ENCODE results near the gene CLTRN.

CLTRN gene

DNA sequence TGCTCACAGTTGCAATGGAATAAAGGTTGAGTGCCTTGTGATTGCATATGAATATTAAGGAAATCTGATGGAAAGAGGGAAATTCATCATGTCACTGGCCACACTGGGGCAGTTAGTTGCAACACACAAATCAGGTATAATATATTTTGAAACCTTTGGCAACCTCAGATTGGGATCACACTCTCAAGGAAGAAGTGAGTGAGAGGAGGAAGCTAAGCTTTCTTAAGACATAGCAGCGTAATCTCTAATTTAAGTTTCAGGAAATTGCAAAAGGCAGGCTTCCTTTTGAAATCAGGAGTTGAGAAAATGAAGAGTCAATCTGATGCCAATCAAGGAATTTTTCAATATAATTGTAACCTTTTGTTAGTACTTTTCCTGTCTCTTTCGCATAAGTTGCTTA, 12.3 kb upstream of the CLTRN start:
- no peak overlapping the region for H2AFZ ChIP-seq (ENCODE audit: insufficient read depth, low read length, poor library complexity)
- WGBS (ENCODE audit: extremely low coverage, insufficient coverage, insufficient read length) = no CpG with 5 or more reads among the region's 2 CpGs
- peaks cover 0 to 6% of the 10 kb centered on the region in 2 experiments for H3K36me3 ChIP-seq (ENCODE audit: control insufficient read depth in 1 of 2, insufficient read depth in 2 of 2, low read length in 2 of 2)
- DNase-seq = no peak
- H3K4me3 ChIP-seq (ENCODE audit: low read depth, low read length) = no peak overlapping the region
- no peak overlapping the region for H3K27ac ChIP-seq (ENCODE audit: low read depth, low read length)
- H3K18ac ChIP-seq (ENCODE audit: low read length) = no peak overlapping the region
- no peak overlapping the region for H4K12ac ChIP-seq (ENCODE audit: low read depth, low read length)
- H2BK5ac ChIP-seq (ENCODE audit: low read depth, low read length, poor library complexity) = no peak overlapping the region
- no peak overlapping the region for H4K8ac ChIP-seq (ENCODE audit: low read depth, low read length)
- no peak overlapping the region for H3K9ac ChIP-seq (ENCODE audit: low read length)
- peak overlapping the region; percentile 62 for H3K4me2 ChIP-seq (ENCODE audit: low read length)
- peaks cover 8% of the 10 kb centered on the region for H3K79me1 ChIP-seq (ENCODE audit: low read length)
- no peak overlapping the region for H4K91ac ChIP-seq (ENCODE audit: low read depth, low read length)
- H3K4ac ChIP-seq (ENCODE audit: low read depth, low read length) = no peak overlapping the region
- H3K27me3 ChIP-seq (ENCODE audit: insufficient read depth, low read length) = no peaks in the 10 kb centered on the region
- H3K9me3 ChIP-seq (ENCODE audit: insufficient read depth, low read depth, low read length) = no peaks in the 10 kb centered on the region
- no peak overlapping the region for H3K23ac ChIP-seq (ENCODE audit: low read length)
- H2BK120ac ChIP-seq (ENCODE audit: insufficient read depth, low read length, poor library complexity) = no peak overlapping the region
- H3K4me1 ChIP-seq (ENCODE audit: control insufficient read depth in 1 of 2, insufficient read depth in 2 of 2, low read length in 2 of 2) = no peaks in the 10 kb centered on the region
- peaks cover 4% of the 10 kb centered on the region for H3K79me2 ChIP-seq (ENCODE audit: control insufficient read depth, insufficient read depth, low read length, poor library complexity)
- no peak overlapping the region for H2BK12ac ChIP-seq (ENCODE audit: low read length)
- no peak overlapping the region for H3K14ac ChIP-seq (ENCODE audit: low read length)
- H2AK5ac ChIP-seq (ENCODE audit: low read length) = no peak overlapping the region

DNA sequence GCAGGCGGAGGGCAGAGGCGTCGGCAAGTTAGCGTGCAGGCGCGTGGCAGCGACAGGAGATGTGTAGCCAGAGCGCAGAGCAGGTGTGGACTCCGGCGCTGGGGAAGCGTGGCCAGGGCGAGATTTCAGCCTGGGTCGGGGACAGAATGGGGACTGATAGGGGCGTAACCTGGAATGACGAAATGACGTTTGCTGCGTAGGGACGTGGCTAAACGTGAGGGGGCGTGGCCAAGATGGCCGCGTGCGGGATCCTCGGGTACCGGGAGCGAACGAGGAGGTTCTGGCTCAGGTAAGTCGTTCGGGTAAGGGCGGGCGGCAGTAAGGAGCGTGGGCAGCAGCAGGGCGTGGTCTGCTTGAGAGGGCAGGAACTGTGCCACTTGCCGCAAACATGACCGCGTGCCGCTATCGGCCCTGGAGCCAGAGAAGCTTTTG, 10.9 kb upstream of the CLTRN start:
- Histone ChIP-seq H3K36me3 (ENCODE audit: control insufficient read depth in 1 of 2, insufficient read depth in 2 of 2, low read length in 2 of 2) (peaks cover 0 to 3% of the 10 kb centered on the region in 2 experiments), H3K9ac (ENCODE audit: low read length) (peak overlapping the region; percentile 87), H2AFZ (ENCODE audit: insufficient read depth, low read length, poor library complexity) (peak overlapping the region; percentile 82), H3K4ac (ENCODE audit: low read depth, low read length) (peak overlapping the region; percentile 65), H3K18ac (ENCODE audit: low read length) (peak overlapping the region; percentile 98), H3K79me2 (ENCODE audit: control insufficient read depth, insufficient read depth, low read length, poor library complexity) (peaks cover 4% of the 10 kb centered on the region), H2BK12ac (ENCODE audit: low read length) (no peak overlapping the region), H4K12ac (ENCODE audit: low read depth, low read length) (peak overlapping the region; percentile 76), H2AK5ac (ENCODE audit: low read length) (no peak overlapping the region), H3K79me1 (ENCODE audit: low read length) (peaks cover 8% of the 10 kb centered on the region), H4K91ac (ENCODE audit: low read depth, low read length) (peak overlapping the region; percentile 96), H2BK5ac (ENCODE audit: low read depth, low read length, poor library complexity) (peak overlapping the region; percentile 95), H3K23ac (ENCODE audit: low read length) (no peak overlapping the region), H2BK120ac (ENCODE audit: insufficient read depth, low read length, poor library complexity) (peak overlapping the region; percentile 95), H3K27ac (ENCODE audit: low read depth, low read length) (peak overlapping the region; percentile 94), H3K4me3 (ENCODE audit: low read depth, low read length) (peak overlapping the region; percentile 98), H3K4me1 (ENCODE audit: control insufficient read depth in 1 of 2, insufficient read depth in 2 of 2, low read length in 2 of 2) (no peaks in the 10 kb centered on the region), H3K27me3 (ENCODE audit: insufficient read depth, low read length) (no peaks in the 10 kb centered on the region), H3K14ac (ENCODE audit: low read length) (peak overlapping the region; percentile 97), H3K4me2 (ENCODE audit: low read length) (peak overlapping the region; percentile 62), H3K9me3 (ENCODE audit: insufficient read depth, low read depth, low read length) (no peaks in the 10 kb centered on the region), H4K8ac (ENCODE audit: low read depth, low read length) (peak overlapping the region; percentile 98)
- WGBS (ENCODE audit: extremely low coverage, insufficient coverage, insufficient read length) = no CpG with 5 or more reads among the region's 38 CpGs
- DNase-seq = peak in 1 of 2 donors; percentile 87

DNA sequence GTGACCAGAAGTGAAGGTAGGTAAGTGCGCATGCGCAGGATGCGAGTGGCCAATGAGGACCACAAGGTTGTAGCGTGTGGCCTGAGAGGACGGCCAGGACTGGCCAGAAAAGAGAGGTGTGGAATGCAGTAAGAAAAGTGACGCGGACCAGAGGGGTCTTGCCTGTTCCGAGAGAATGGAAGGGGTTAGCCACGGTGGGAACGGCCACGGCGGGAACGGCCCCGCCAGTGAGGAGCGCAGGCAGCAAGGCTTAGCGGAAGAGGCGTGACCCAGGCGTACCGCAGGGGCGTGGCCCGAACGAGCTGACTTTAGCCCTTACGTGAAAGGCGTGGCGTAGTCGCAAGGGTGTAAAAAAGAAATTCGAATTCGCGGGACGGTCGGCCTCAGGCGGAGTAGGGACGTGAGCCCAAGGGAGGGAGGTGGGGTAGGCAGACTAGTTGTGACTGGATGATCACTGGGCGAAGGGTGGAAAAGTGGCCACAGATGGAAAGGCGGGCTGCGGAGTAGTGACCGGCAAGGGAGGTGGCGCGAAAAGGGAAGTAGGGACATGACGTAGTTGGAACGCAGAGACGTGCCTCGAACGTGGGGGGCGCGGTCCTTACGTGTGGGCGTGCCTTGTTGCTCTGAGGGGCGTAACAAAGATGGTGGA, 10.4 kb upstream of the CLTRN start:
- peak overlapping the region; percentile 62 for H3K4me2 ChIP-seq (ENCODE audit: low read length)
- peaks cover 0 to 3% of the 10 kb centered on the region in 2 experiments for H3K36me3 ChIP-seq (ENCODE audit: control insufficient read depth in 1 of 2, insufficient read depth in 2 of 2, low read length in 2 of 2)
- H4K8ac ChIP-seq (ENCODE audit: low read depth, low read length) = peak overlapping the region; percentile 98
- H3K23ac ChIP-seq (ENCODE audit: low read length) = no peak overlapping the region
- peak; percentile 93 to 97 for DNase-seq
- no peak overlapping the region for H2BK12ac ChIP-seq (ENCODE audit: low read length)
- no peaks in the 10 kb centered on the region for H3K27me3 ChIP-seq (ENCODE audit: insufficient read depth, low read length)
- peaks cover 4% of the 10 kb centered on the region for H3K79me2 ChIP-seq (ENCODE audit: control insufficient read depth, insufficient read depth, low read length, poor library complexity)
- no peaks in the 10 kb centered on the region for H3K9me3 ChIP-seq (ENCODE audit: insufficient read depth, low read depth, low read length)
- H2BK5ac ChIP-seq (ENCODE audit: low read depth, low read length, poor library complexity) = peak overlapping the region; percentile 95
- H2BK120ac ChIP-seq (ENCODE audit: insufficient read depth, low read length, poor library complexity) = peak overlapping the region; percentile 95
- peak overlapping the region; percentile 98 for H3K4me3 ChIP-seq (ENCODE audit: low read depth, low read length)
- peak overlapping the region; percentile 98 for H3K18ac ChIP-seq (ENCODE audit: low read length)
- H3K9ac ChIP-seq (ENCODE audit: low read length) = peak overlapping the region; percentile 94
- peaks cover 8% of the 10 kb centered on the region for H3K79me1 ChIP-seq (ENCODE audit: low read length)
- H3K27ac ChIP-seq (ENCODE audit: low read depth, low read length) = peak overlapping the region; percentile 94
- no peak overlapping the region for H2AK5ac ChIP-seq (ENCODE audit: low read length)
- peak overlapping the region; percentile 82 for H2AFZ ChIP-seq (ENCODE audit: insufficient read depth, low read length, poor library complexity)
- H4K91ac ChIP-seq (ENCODE audit: low read depth, low read length) = peak overlapping the region; percentile 96
- no CpG with 5 or more reads among the region's 49 CpGs for WGBS (ENCODE audit: extremely low coverage, insufficient coverage, insufficient read length)
- H3K4me1 ChIP-seq (ENCODE audit: control insufficient read depth in 1 of 2, insufficient read depth in 2 of 2, low read length in 2 of 2) = no peaks in the 10 kb centered on the region
- peak overlapping the region; percentile 13 for H3K4ac ChIP-seq (ENCODE audit: low read depth, low read length)
- peak overlapping the region; percentile 49 for H4K12ac ChIP-seq (ENCODE audit: low read depth, low read length)
- H3K14ac ChIP-seq (ENCODE audit: low read length) = peak overlapping the region; percentile 97

DNA sequence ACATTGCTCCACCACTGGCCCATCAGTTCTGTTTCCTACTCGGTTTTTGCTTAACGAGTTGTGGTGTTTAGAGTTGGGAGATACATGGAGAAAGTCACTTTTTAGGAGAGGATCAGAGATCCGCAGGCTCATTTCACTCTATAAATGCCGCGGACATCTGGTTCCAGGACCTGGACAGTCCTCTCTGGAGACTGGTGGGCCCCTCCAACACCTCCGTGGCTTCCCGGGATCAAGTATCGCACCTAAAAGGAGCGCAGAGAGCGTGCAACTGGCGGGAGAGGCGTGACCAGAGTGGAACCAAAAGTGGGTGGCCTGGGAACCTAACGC, 9.9 kb upstream of the CLTRN start:
- peaks cover 8% of the 10 kb centered on the region for H3K79me1 ChIP-seq (ENCODE audit: low read length)
- no peak overlapping the region for H2AK5ac ChIP-seq (ENCODE audit: low read length)
- no peak overlapping the region for H3K23ac ChIP-seq (ENCODE audit: low read length)
- no peaks in the 10 kb centered on the region for H3K4me1 ChIP-seq (ENCODE audit: control insufficient read depth in 1 of 2, insufficient read depth in 2 of 2, low read length in 2 of 2)
- no peak overlapping the region for H2BK120ac ChIP-seq (ENCODE audit: insufficient read depth, low read length, poor library complexity)
- H3K4me3 ChIP-seq (ENCODE audit: low read depth, low read length) = peak overlapping the region; percentile 98
- no CpG with 5 or more reads among the region's 13 CpGs for WGBS (ENCODE audit: extremely low coverage, insufficient coverage, insufficient read length)
- H2BK5ac ChIP-seq (ENCODE audit: low read depth, low read length, poor library complexity) = no peak overlapping the region
- peaks cover 0 to 3% of the 10 kb centered on the region in 2 experiments for H3K36me3 ChIP-seq (ENCODE audit: control insufficient read depth in 1 of 2, insufficient read depth in 2 of 2, low read length in 2 of 2)
- no peak overlapping the region for H4K91ac ChIP-seq (ENCODE audit: low read depth, low read length)
- no peak overlapping the region for H2BK12ac ChIP-seq (ENCODE audit: low read length)
- H3K4ac ChIP-seq (ENCODE audit: low read depth, low read length) = no peak overlapping the region
- H3K4me2 ChIP-seq (ENCODE audit: low read length) = peak overlapping the region; percentile 62
- peak overlapping the region; percentile 51 for H4K8ac ChIP-seq (ENCODE audit: low read depth, low read length)
- no peaks in the 10 kb centered on the region for H3K27me3 ChIP-seq (ENCODE audit: insufficient read depth, low read length)
- no peak overlapping the region for H4K12ac ChIP-seq (ENCODE audit: low read depth, low read length)
- peak overlapping the region; percentile 69 for H3K9ac ChIP-seq (ENCODE audit: low read length)
- DNase-seq = no peak
- H3K9me3 ChIP-seq (ENCODE audit: insufficient read depth, low read depth, low read length) = no peaks in the 10 kb centered on the region
- H3K79me2 ChIP-seq (ENCODE audit: control insufficient read depth, insufficient read depth, low read length, poor library complexity) = peaks cover 4% of the 10 kb centered on the region
- H3K27ac ChIP-seq (ENCODE audit: low read depth, low read length) = peak overlapping the region; percentile 69
- H3K18ac ChIP-seq (ENCODE audit: low read length) = no peak overlapping the region
- peak overlapping the region; percentile 24 for H2AFZ ChIP-seq (ENCODE audit: insufficient read depth, low read length, poor library complexity)
- H3K14ac ChIP-seq (ENCODE audit: low read length) = no peak overlapping the region

All from trophoblast cell (in vitro differentiated cells and primary cell).